ENCODE results near the gene MAPK4.

MAPK4 gene

GRCh38 chr18:50726960-50727589 is 167.2 kb downstream of the MAPK4 start:
- peak; percentile 84 for DNase-seq

- peak; percentile 38 for DNase-seq
Observed at GRCh38 chr18:50727721-50728471, 168.0 kb downstream of the MAPK4 start.

- DNase-seq, result no peak
Observed at GRCh38 chr18:50729376-50729775, 169.5 kb downstream of the MAPK4 start.

GRCh38 chr18:50729986-50730385 is 170.1 kb downstream of the MAPK4 start:
- no peak for DNase-seq

GRCh38 chr18:50734342-50734741 is 174.5 kb downstream of the MAPK4 start:
- DNase-seq, result no peak

- DNase-seq, result no peak
Observed at GRCh38 chr18:50734886-50735285, 175.0 kb downstream of the MAPK4 start.

GRCh38 chr18:50737127-50737526 is 177.2 kb downstream of the MAPK4 start:
- no peak for DNase-seq

- DNase-seq, result no peak
Observed at GRCh38 chr18:50738098-50738757, 178.3 kb downstream of the MAPK4 start.

GRCh38 chr18:50742952-50743351 is 183.1 kb downstream of the MAPK4 start:
- no peak for DNase-seq

GRCh38 chr18:50744253-50744652 is 184.4 kb downstream of the MAPK4 start:
- no peak for DNase-seq

GRCh38 chr18:50745945-50746344 is 186.1 kb downstream of the MAPK4 start:
- DNase-seq, result no peak

- no peak for DNase-seq
Observed at GRCh38 chr18:50747849-50748242, 188.0 kb downstream of the MAPK4 start.

GRCh38 chr18:50748243-50749229 is 188.6 kb downstream of the MAPK4 start:
- no peak for DNase-seq

GRCh38 chr18:50749421-50749820 is 189.5 kb downstream of the MAPK4 start:
- no peak for DNase-seq

GRCh38 chr18:50749945-50750344 is 190.1 kb downstream of the MAPK4 start:
- DNase-seq, result no peak

- no peak for DNase-seq
Observed at GRCh38 chr18:50750546-50750945, 190.7 kb downstream of the MAPK4 start.

- DNase-seq, result no peak
Observed at GRCh38 chr18:50751490-50751889, 191.6 kb downstream of the MAPK4 start.

GRCh38 chr18:50751947-50752346 is 192.1 kb downstream of the MAPK4 start:
- no peak for DNase-seq

GRCh38 chr18:50753311-50753710 is 193.4 kb downstream of the MAPK4 start:
- DNase-seq, result no peak

- DNase-seq, result no peak
Observed at GRCh38 chr18:50754297-50754696, 194.4 kb downstream of the MAPK4 start.

GRCh38 chr18:50757358-50757757 is 197.5 kb downstream of the MAPK4 start:
- DNase-seq, result no peak

GRCh38 chr18:50769463-50769862 is 209.6 kb downstream of the MAPK4 start:
- no peak for DNase-seq

GRCh38 chr18:50775207-50775606 is 215.3 kb downstream of the MAPK4 start:
- no peak for DNase-seq

Data from NCI-H446 treated with DMSO at 0.1 percent for 48 hours (cell line).